Skeletal muscle satellite cell (primary cell): ENCODE measurements around the gene SLC2A4.

Source experiments
- H3K27me3 ChIP-seq: 2 replicates; pipeline ENCODE4 v1.7.0; 2013; ENCODE audit warnings: low read length; ENCODE audit not compliant: control insufficient read depth, insufficient read depth
- H3K36me3 ChIP-seq: 2 replicates; pipeline ENCODE4 v1.7.0; 2013; ENCODE audit warnings: mild to moderate bottlenecking, control low read depth, low read length; ENCODE audit not compliant: insufficient read depth
- H3K4me1 ChIP-seq: 2 replicates; pipeline ENCODE4 v1.7.0; 2013; ENCODE audit warnings: low read length; ENCODE audit not compliant: control insufficient read depth, insufficient read depth
- H3K4me2 ChIP-seq: 2 replicates; pipeline ENCODE4 v1.7.0; 2013; ENCODE audit warnings: mild to moderate bottlenecking, low read length
- H3K4me3 ChIP-seq: 2 replicates; pipeline ENCODE4 v1.7.0; 2013; ENCODE audit warnings: low read length
- H3K9ac ChIP-seq: 2 replicates; pipeline ENCODE4 v1.7.0; 2013; ENCODE audit warnings: mild to moderate bottlenecking, low read depth, low read length, moderate library complexity
- H3K9me3 ChIP-seq: replicated peaks from 2 replicates; pipeline ENCODE4 v1.7.0; 2013; ENCODE audit warnings: mild to moderate bottlenecking, control low read depth, low read length

The SLC2A4 gene

DNA sequence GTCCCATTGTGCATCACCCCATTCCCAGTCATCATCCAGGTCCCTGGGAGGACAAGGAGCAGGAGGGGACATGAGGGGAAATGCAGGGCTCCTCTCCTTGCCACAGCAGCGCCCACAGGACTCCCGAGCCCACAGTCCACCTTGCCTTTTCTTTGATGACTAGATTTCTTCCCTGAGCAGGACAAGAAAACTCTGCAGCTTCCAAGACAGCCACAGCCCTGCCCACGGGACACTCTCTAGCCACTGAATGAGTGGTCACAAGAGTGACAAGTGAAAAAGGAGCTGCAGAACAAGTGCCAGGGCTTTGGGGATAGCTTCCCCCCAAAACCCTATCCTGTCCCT, 42.9 kb downstream of the SLC2A4 start:
- Histone ChIP-seq H3K4me1 (peaks cover 10% of the 10 kb centered on the region), H3K36me3 (peaks cover 52% of the 10 kb centered on the region), H3K4me3 (no peak overlapping the region), H3K9me3 (no peaks in the 10 kb centered on the region), H3K4me2 (no peak overlapping the region), H3K27me3 (no peaks in the 10 kb centered on the region), H3K9ac (no peak overlapping the region)

DNA sequence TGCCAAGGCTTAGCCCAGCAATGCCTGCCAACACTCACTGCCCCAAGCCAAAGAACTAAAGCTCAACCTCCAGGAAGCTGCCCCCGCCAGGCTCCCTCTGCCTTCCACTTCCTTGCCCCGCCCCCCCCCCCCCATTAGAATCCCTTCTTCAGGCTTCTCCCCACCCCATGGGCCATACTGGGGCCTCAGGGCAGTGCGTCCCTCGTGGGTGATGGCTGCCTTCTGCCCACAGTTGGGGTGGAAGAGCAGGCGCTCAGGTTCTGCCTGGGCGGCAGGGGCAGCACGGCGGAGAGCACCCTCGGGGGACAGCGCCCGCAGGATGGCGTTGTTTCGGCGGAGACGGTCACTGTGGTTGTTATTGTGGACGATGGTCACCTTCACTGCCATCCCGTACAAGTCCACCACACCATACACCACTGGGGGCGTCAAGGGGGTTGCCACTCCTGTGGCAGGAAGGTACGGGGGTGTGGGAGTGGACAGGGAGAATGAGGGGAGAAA, 43.6 kb downstream of the SLC2A4 start:
- no peak overlapping the region for H3K4me2 ChIP-seq
- H3K36me3 ChIP-seq, result peaks cover 52% of the 10 kb centered on the region
- peaks cover 10% of the 10 kb centered on the region for H3K4me1 ChIP-seq
- H3K9me3 ChIP-seq, result no peaks in the 10 kb centered on the region
- no peaks in the 10 kb centered on the region for H3K27me3 ChIP-seq
- no peak overlapping the region for H3K4me3 ChIP-seq
- H3K9ac ChIP-seq, result no peak overlapping the region

DNA sequence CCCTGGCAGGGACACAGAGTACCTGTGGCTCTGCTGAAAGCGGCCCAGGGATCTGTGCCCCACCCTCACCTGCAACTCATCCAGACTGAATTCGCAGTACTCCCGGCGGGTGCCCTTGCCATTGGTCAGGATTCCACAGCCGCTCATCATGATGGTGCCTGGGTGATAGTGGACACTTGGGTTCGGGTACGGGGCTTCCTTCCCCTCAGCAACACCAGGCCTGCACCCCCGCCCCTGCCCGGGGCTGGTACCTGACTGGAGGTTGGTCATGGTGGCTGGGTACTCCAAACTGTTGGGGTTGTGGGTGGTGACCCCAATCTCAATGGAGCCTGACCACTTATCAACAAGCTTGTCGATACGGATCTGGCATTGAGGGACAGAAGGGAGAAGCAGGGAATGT, 44.7 kb downstream of the SLC2A4 start:
- H3K4me3 ChIP-seq, result no peak overlapping the region
- peaks cover 13% of the 10 kb centered on the region for H3K4me1 ChIP-seq
- no peak overlapping the region for H3K4me2 ChIP-seq
- no peaks in the 10 kb centered on the region for H3K9me3 ChIP-seq
- no peak overlapping the region for H3K9ac ChIP-seq
- no peaks in the 10 kb centered on the region for H3K27me3 ChIP-seq
- H3K36me3 ChIP-seq, result peaks cover 45% of the 10 kb centered on the region

DNA sequence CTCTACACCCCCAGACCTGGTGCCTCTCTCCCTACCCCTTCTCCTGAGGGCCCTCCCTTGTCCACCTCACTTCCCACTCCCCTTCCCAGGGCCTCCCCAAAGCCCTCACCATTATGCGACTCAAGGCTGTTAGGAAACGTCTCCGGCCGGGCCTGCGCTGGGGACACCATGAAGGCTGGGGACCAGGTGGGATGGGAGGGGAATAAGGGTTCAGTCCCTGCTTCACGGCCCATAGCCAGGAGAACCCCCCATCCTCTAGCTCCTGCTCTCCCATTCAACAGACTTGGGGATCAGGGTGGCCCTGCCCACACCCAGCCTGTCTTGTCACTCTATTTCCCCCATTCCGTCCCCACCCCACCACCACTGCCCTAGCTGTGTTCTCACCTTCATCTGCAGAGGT, 45.5 kb downstream of the SLC2A4 start:
- Histone ChIP-seq H3K4me1 (peaks cover 13% of the 10 kb centered on the region), H3K9me3 (no peaks in the 10 kb centered on the region), H3K36me3 (peaks cover 43% of the 10 kb centered on the region), H3K9ac (no peak overlapping the region), H3K4me2 (no peak overlapping the region), H3K27me3 (no peaks in the 10 kb centered on the region), H3K4me3 (no peak overlapping the region)

DNA sequence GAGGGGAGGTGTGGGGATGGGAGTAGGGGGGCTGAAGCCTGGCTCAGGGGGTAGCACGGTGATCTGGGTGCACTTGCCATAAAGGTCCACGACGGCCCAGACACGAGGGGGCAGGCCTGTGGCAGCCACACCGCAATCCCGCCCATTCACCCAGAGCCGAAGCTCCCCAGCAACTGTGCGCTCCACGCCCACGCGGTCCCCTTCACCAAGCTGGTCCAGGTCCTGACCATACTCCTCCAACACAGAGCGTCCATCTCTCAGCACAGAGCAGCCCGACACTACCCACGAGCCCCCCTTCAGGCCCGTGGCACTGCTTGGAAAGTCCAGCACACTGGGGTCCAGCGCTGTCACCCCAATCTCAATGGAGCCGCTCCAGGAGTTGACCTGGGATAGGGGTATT, 46.0 kb downstream of the SLC2A4 start:
- peak overlapping the region; percentile 88 for H3K4me2 ChIP-seq
- no peak overlapping the region for H3K4me3 ChIP-seq
- no peaks in the 10 kb centered on the region for H3K27me3 ChIP-seq
- H3K9me3 ChIP-seq, result no peaks in the 10 kb centered on the region
- H3K4me1 ChIP-seq, result peaks cover 13% of the 10 kb centered on the region
- H3K36me3 ChIP-seq, result peaks cover 41% of the 10 kb centered on the region
- no peak overlapping the region for H3K9ac ChIP-seq

DNA sequence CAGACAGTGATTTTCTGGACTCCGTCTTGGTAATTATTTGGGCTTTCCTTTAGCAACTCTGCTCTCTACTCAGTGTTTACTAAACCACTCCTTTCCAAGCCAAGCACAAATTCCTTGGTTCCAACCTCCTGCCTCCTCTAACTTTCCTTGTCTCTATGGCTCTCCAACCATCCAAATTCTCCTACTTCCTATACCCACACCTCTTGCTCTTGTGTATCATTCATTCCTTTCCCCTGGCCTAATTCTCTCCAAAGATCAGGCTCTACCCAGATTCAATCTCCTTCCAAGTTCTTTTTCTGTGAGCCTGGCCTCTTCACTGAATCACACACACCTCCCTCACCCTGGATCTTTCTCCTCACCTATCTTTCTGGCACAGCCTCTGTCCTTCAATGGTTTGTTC, 46.5 kb downstream of the SLC2A4 start:
- Histone ChIP-seq H3K36me3 (peaks cover 36% of the 10 kb centered on the region), H3K9me3 (no peaks in the 10 kb centered on the region), H3K9ac (peak overlapping the region; percentile 84), H3K4me2 (peak overlapping the region; percentile 88), H3K27me3 (no peaks in the 10 kb centered on the region), H3K4me3 (peak overlapping the region; percentile 92), H3K4me1 (peaks cover 13% of the 10 kb centered on the region)

DNA sequence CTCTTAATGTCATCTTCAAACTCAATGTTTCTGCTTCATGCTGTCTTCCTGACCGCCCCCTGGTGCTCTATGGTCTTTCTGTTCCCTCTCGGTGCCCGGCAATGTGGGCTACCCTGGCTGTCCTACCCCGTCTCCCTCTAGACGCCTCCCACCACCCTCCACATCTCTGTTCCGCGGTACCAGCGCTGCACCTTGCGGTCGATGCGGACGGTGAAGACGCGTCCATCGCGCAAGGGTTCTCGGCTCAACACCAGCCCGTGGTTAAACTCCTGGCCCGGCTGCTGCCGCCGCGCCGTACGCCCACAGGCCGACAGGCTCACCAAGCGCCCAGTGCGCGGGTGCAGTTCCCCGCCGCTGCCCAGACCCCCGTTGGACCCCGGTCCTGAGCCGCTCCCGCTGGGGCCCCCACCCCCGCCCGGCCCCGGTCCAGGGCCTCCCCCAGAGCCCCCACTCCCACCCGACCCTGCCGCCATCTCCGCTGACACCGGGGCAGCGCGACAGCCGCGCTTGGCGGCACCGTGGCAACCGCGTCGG, 47.4 kb downstream of the SLC2A4 start, which contains the start of gene NEURL4:
Gene NEURL4 (minus strand): TSS at position 496 of the 534 bp plus-strand sequence. CDS start 23 bp downstream, at position 473.
- H3K9me3 ChIP-seq, result no peaks in the 10 kb centered on the region
- H3K27me3 ChIP-seq, result no peaks in the 10 kb centered on the region
- peak within 1 kb of the TSS; percentile 100 for H3K4me2 ChIP-seq
- peak within 1 kb of the TSS; percentile 92 for H3K4me3 ChIP-seq
- peaks cover 13% of the 10 kb centered on the region for H3K4me1 ChIP-seq
- H3K9ac ChIP-seq, result peak within 1 kb of the TSS; percentile 84
- H3K36me3 ChIP-seq, result peaks cover 27% of the 10 kb centered on the region

DNA sequence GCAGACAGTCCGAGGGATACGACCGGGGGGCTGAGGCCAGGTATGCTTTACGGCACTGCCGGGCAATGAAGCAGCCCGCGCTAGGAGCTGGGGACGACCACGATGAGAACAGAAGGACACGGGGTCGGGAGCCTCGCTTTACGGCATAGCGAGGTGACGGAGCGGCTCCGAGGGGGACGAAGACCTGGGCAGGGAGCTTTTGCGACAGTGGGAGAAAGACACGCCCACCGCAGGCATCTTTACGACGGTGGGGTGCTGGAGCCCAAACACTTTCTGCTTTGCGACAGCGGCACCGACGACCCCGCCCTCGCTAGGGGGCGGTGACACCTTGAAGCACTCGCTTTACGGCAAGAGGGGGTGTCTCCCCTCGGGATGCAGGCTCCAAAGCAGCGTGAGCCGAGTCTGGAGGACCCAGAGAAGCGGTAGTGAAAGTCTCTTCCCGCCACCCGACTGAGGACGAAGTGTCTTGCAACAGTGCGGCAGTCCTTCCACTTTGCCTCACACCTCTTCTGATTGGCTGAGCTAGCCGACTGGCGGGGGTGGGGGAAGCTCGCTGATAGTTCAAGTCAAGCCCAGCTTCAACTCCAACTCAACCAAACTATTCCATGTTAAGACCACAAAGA, 48.0 kb downstream of the SLC2A4 start:
- Histone ChIP-seq H3K4me3 (peak overlapping the region; percentile 92), H3K36me3 (peaks cover 23% of the 10 kb centered on the region), H3K9me3 (no peaks in the 10 kb centered on the region), H3K4me1 (peaks cover 13% of the 10 kb centered on the region), H3K9ac (peak overlapping the region; percentile 84), H3K27me3 (peaks cover 2% of the 10 kb centered on the region), H3K4me2 (peak overlapping the region; percentile 100)

DNA sequence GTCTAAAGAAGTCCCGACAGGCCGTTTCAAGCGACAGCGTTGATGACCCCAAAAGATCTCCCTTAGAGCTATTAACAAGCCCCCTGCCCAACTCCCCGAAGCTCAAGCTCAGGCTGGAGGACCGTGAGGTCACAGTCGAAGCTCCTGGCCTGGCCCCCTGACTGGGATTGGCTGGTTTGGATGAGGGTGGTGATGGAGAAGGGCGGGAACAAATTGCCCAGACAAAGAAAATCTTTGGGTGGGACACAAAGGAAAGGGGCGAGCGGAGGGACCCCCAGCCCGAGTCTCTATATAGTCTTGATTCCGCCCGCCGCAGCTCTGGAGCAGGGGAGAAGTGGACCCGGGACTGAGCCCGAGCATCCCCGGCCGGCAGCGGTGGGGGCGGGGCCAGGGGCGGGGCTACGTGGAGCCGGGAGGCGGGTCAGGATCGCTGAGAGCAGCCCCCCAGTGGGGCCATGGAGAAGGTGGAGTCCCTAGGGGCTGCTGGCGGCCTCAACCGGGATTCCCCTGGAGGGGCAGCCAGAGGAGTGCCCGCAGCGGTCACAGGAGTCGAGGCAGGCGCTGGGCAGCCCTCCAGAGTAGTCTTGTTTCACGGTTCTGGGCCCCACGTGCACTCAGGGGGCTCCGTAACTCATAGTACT, 48.6 kb downstream of the SLC2A4 start:
- peaks cover 8% of the 10 kb centered on the region for H3K27me3 ChIP-seq
- H3K36me3 ChIP-seq, result peaks cover 19% of the 10 kb centered on the region
- peaks cover 13% of the 10 kb centered on the region for H3K4me1 ChIP-seq
- peak overlapping the region; percentile 92 for H3K4me3 ChIP-seq
- H3K4me2 ChIP-seq, result peak overlapping the region; percentile 100
- no peaks in the 10 kb centered on the region for H3K9me3 ChIP-seq
- peak overlapping the region; percentile 84 for H3K9ac ChIP-seq

DNA sequence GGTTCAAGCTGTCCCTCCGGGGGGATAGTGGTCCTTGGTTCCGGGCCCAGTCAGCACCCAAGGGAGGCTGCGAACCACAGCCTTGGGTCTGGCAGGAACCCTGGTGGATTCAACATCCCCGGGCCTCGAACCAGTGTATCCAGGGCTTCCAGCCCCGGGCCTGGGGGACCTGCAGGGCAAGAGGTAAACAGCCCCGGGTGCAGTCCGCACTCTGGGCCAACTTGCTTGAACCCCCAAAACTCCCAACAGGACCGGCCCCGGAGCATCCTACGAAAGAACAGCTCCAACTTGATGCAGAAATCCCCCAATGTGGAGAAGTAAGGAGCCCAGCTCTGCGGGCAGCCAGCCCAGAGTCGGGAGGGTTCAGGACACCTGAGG, 49.1 kb downstream of the SLC2A4 start:
- peak overlapping the region; percentile 92 for H3K4me3 ChIP-seq
- peaks cover 13% of the 10 kb centered on the region for H3K4me1 ChIP-seq
- peaks cover 14% of the 10 kb centered on the region for H3K36me3 ChIP-seq
- no peaks in the 10 kb centered on the region for H3K9me3 ChIP-seq
- H3K4me2 ChIP-seq, result peak overlapping the region; percentile 100
- peak overlapping the region; percentile 84 for H3K9ac ChIP-seq
- H3K27me3 ChIP-seq, result peaks cover 11% of the 10 kb centered on the region

DNA sequence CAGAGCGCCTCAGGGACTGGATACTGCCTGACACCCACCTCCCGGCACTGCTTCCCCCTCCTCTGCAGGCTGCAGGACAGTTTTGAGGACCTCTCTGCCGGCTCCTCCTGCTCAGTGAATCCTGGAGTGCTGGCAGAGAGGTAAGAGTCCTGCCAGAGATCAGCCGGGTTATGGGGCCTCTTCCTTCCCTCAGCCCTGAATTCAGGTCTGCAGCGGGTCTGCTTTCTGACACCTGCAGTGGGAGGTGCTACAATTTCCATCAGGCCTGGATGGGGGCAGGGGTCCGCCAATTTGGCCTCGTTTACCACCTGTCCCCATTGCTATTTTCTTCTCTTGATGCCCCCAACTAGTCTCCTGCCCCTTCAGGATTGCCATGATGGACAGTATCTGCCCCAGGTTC, 50.6 kb downstream of the SLC2A4 start:
- H3K9me3 ChIP-seq, result no peaks in the 10 kb centered on the region
- no peak overlapping the region for H3K4me3 ChIP-seq
- peaks cover 16% of the 10 kb centered on the region for H3K27me3 ChIP-seq
- H3K9ac ChIP-seq, result no peak overlapping the region
- no peak overlapping the region for H3K4me2 ChIP-seq
- peaks cover 13% of the 10 kb centered on the region for H3K4me1 ChIP-seq
- H3K36me3 ChIP-seq, result no peaks in the 10 kb centered on the region
